ENCODE data around the gene MYO10. TPM values are rescaled to one million over a fixed set of nuclear protein-coding genes. Genes with fewer than 3 reads are reported as not detected.

Gene MYO10
- total RNA-seq, 2 experiments from 2014 or later, result not detected

GRCh38 chr5:16784843-16785791 lies 151.0 kb downstream of the MYO10 start:
- Mint-ChIP-seq H3K9me3 (no peaks in the 10 kb centered on the region), H3K4me1 (ENCODE audit: low read depth) (no peaks in the 10 kb centered on the region), H3K27me3 (peaks cover 17% of the 10 kb centered on the region), H3K27ac (no peak overlapping the region), H3K4me3 (no peak overlapping the region), H3K36me3 (ENCODE audit: low read depth) (no peaks in the 10 kb centered on the region)
- Histone ChIP-seq H3K36me3 (ENCODE audit: insufficient read depth, low read length) (no peaks in the 10 kb centered on the region), H3K27me3 (ENCODE audit: control insufficient read depth in 1 of 2, insufficient read depth in 2 of 2, low read length in 2 of 2) (peaks cover 0 to 6% of the 10 kb centered on the region in 2 experiments), H3K27ac (ENCODE audit: low read depth in 1 of 2, low read length in 2 of 2) (no peak overlapping the region), H3K4me3 (ENCODE audit: low read length) (no peak overlapping the region), H3K9me3 (ENCODE audit: control insufficient read depth in 1 of 2, insufficient read depth in 1 of 2, low read length in 2 of 2) (no peaks in the 10 kb centered on the region), H3K4me1 (ENCODE audit: insufficient read depth, low read length) (peaks cover 4% of the 10 kb centered on the region)
- no peak for ATAC-seq (ENCODE audit: poor library complexity)
- DNase-seq, result no peak
- TF ChIP-seq, protein P1, sequence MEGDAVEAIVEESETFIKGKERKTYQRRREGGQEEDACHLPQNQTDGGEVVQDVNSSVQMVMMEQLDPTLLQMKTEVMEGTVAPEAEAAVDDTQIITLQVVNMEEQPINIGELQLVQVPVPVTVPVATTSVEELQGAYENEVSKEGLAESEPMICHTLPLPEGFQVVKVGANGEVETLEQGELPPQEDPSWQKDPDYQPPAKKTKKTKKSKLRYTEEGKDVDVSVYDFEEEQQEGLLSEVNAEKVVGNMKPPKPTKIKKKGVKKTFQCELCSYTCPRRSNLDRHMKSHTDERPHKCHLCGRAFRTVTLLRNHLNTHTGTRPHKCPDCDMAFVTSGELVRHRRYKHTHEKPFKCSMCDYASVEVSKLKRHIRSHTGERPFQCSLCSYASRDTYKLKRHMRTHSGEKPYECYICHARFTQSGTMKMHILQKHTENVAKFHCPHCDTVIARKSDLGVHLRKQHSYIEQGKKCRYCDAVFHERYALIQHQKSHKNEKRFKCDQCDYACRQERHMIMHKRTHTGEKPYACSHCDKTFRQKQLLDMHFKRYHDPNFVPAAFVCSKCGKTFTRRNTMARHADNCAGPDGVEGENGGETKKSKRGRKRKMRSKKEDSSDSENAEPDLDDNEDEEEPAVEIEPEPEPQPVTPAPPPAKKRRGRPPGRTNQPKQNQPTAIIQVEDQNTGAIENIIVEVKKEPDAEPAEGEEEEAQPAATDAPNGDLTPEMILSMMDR (IDR thresholded peaks at IDR 0.05), result no peak
- CTCF ChIA-PET, result no interaction called here
- intact Hi-C loops (cut with DNase I, micrococcal nuclease), result no loop called here
- POLR2A ChIA-PET, result no interaction called here

DNA sequence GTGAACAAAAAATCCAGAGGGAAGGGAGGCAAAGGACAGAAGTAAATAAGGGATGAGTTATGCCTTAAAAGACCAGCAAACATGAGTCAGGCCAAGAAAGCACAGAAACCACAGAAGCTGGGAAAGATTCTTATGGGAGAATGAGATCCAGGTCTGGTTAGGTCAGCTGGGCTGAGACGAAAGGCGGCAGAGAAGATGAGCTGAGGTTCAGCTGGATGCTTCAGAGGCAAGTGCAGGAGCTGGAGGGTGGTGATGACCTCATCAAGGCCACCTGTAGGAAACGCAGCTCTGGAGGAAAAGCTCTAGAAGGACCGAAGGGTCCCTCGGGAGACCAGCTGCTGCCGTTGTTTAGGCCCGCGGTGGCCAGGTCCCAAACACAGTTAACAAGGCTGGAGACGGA lies 152.0 kb downstream of the MYO10 start:
- ATAC-seq (ENCODE audit: poor library complexity) (no peak), DNase-seq (no peak)
- TF ChIP-seq, protein P1 (IDR thresholded peaks at IDR 0.05), result no peak
- intact Hi-C loops (cut with DNase I, micrococcal nuclease), result no loop called here
- no peak overlapping the region for H3K4me3 Mint-ChIP-seq
- H3K9me3 ChIP-seq (ENCODE audit: control insufficient read depth in 1 of 2, insufficient read depth in 1 of 2, low read length in 2 of 2), result no peaks in the 10 kb centered on the region
- H3K27me3 ChIP-seq (ENCODE audit: control insufficient read depth in 1 of 2, insufficient read depth in 2 of 2, low read length in 2 of 2), result peaks cover 0 to 6% of the 10 kb centered on the region in 2 experiments
- H3K4me1 Mint-ChIP-seq (ENCODE audit: low read depth), result no peaks in the 10 kb centered on the region
- H3K27ac Mint-ChIP-seq, result no peak overlapping the region
- peaks cover 4% of the 10 kb centered on the region for H3K4me1 ChIP-seq (ENCODE audit: insufficient read depth, low read length)
- peaks cover 17% of the 10 kb centered on the region for H3K27me3 Mint-ChIP-seq
- POLR2A ChIA-PET, result no interaction called here
- H3K9me3 Mint-ChIP-seq, result no peaks in the 10 kb centered on the region
- H3K27ac ChIP-seq (ENCODE audit: low read depth in 1 of 2, low read length in 2 of 2), result no peak overlapping the region
- CTCF ChIA-PET, result no interaction called here
- no peaks in the 10 kb centered on the region for H3K36me3 ChIP-seq (ENCODE audit: insufficient read depth, low read length)
- no peak overlapping the region for H3K4me3 ChIP-seq (ENCODE audit: low read length)
- H3K36me3 Mint-ChIP-seq (ENCODE audit: low read depth), result no peaks in the 10 kb centered on the region

DNA sequence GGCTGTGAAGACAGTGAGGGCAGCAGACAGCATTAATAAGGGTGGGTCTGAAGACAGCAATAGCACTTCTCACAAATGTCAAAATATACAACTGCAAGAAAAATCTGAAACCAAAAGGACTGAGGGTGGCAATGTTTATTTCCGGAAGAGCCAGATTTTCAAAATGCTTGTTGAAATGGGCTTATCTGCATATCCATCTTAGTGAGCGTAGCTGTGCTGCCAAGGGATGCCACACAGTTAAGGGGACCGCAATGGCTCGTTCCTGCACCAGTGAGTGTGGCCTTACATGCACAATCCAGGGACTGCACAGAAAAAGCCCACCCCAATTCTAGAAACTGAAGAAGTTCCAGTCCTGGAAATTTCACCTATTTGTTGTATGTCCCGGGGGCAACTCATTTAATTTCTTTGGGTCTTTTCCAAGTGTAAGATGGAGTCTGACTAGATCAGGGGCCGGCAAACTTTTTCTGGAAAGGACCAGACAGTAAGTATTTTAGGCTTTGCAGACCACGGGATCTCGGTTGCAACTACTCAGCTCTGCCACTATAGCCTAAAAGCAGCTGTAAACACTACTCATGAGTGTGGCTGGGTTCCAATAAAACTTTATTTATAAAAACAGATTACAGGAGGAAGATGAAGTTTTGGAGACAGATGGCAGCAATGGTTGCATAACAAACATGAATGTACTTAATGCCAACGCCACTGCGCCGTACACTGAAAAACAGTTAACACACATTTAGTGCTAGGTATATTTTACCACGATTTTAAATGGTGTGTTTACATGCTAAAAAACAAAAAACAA lies 154.1 kb downstream of the MYO10 start:
- intact Hi-C loops (cut with DNase I, micrococcal nuclease), result no loop called here

More for the DNA sequence above, 154.1 kb downstream of the MYO10 start:
- TF ChIP-seq, protein P1 (IDR thresholded peaks at IDR 0.05), result no peak
- Mint-ChIP-seq H3K4me3 (no peak overlapping the region), H3K9me3 (no peaks in the 10 kb centered on the region), H3K27ac (no peak overlapping the region), H3K27me3 (peaks cover 17% of the 10 kb centered on the region), H3K4me1 (ENCODE audit: low read depth) (no peaks in the 10 kb centered on the region), H3K36me3 (ENCODE audit: low read depth) (no peaks in the 10 kb centered on the region)
- Histone ChIP-seq H3K27me3 (ENCODE audit: control insufficient read depth in 1 of 2, insufficient read depth in 2 of 2, low read length in 2 of 2) (peaks cover 0 to 6% of the 10 kb centered on the region in 2 experiments), H3K36me3 (ENCODE audit: insufficient read depth, low read length) (no peaks in the 10 kb centered on the region), H3K9me3 (ENCODE audit: control insufficient read depth in 1 of 2, insufficient read depth in 1 of 2, low read length in 2 of 2) (no peaks in the 10 kb centered on the region), H3K4me3 (ENCODE audit: low read length) (no peak overlapping the region), H3K4me1 (ENCODE audit: insufficient read depth, low read length) (peaks cover 4% of the 10 kb centered on the region), H3K27ac (ENCODE audit: low read depth in 1 of 2, low read length in 2 of 2) (no peak overlapping the region)
- no peak for ATAC-seq (ENCODE audit: poor library complexity)
- ChIA-PET POLR2A (no interaction called here), CTCF (no interaction called here)
- no peak for DNase-seq

All from CD4-positive, alpha-beta T cell (primary cell).